Lung (tissue), 12 donors: ENCODE data around the gene ADGRL2. TPM values are rescaled to one million over a fixed set of nuclear protein-coding genes. Genes with fewer than 3 reads are reported as not detected.

Experiments
- ATAC-seq: fragments of 200-7000 bp; cut with Tn5 transposase; one replicate; pipeline ENCODE4 v1.9.1; 2020; ENCODE audit warnings: moderate number of reproducible peaks; ENCODE audit not compliant: insufficient read depth, low FRiP score
- DNase-seq, 3 donors: peaks; one replicate each; pipeline ENCODE4 v3.0.0-alpha.2; 2013 to 2017
- H3K27ac ChIP-seq, 2 donors: one replicate each; pipeline ENCODE4 v1.5.1; 2013; ENCODE audit warnings: mild to moderate bottlenecking in 2 of 2, moderate library complexity in 2 of 2, control low read depth in 1 of 2, inconsistent platforms in 1 of 2, low read depth in 1 of 2, low read length in 1 of 2
- H3K27me3 ChIP-seq, 3 donors: one replicate each; pipeline ENCODE4 v1.5.1; 2013; ENCODE audit warnings: low read length in 2 of 3; ENCODE audit not compliant: control insufficient read depth in 3 of 3, insufficient read depth in 3 of 3
- H3K36me3 ChIP-seq, 4 donors: one replicate each; pipeline ENCODE4 v1.5.1; 2013; ENCODE audit warnings: low read length in 4 of 4, mild to moderate bottlenecking in 1 of 4, moderate library complexity in 1 of 4; ENCODE audit not compliant: control insufficient read depth in 4 of 4, insufficient read depth in 4 of 4
- H3K4me1 ChIP-seq, 5 donors: one replicate each; pipeline ENCODE4 v1.5.1; 2013; ENCODE audit warnings: low read length in 5 of 5, mild to moderate bottlenecking in 2 of 5, moderate library complexity in 1 of 5; ENCODE audit not compliant: control insufficient read depth in 5 of 5, insufficient read depth in 5 of 5
- H3K4me3 ChIP-seq: one replicate; pipeline ENCODE4 v1.5.1; 2013; ENCODE audit warnings: mild to moderate bottlenecking, control low read depth, moderate library complexity
- H3K9ac ChIP-seq, 2 donors: one replicate each; pipeline ENCODE4 v1.5.1; 2013; ENCODE audit warnings: low read length in 2 of 2, control low read depth in 1 of 2; ENCODE audit not compliant: insufficient read depth in 1 of 2
- H3K9me3 ChIP-seq, 4 donors: one replicate each; pipeline ENCODE4 v1.5.1; 2013; ENCODE audit warnings: low read length in 3 of 4, mild to moderate bottlenecking in 1 of 4, moderate library complexity in 1 of 4; ENCODE audit not compliant: control insufficient read depth in 4 of 4, insufficient read depth in 3 of 4
- CTCF ChIP-seq: IDR thresholded peaks from 2 replicates; pipeline ENCODE4 v1.5.1; 2012; ENCODE audit warnings: mild to moderate bottlenecking; ENCODE audit errors: control extremely low read depth, extremely low read depth
- WGBS, 2 donors: extraction: QIAGEN DNeasy Blood & Tissue Kit; methylation state at CpG; one replicate each; pipeline ENCODE4 v1.1.7; 2013; 5-methylcytosine and 5-hydroxymethylcytosine counted together
- polyA plus RNA-seq, 2 donors: library from polyadenylated mRNA; stranded (reverse); fragments of 200-250 nt; gene quantifications; one replicate each; pipeline ENCODE4 v1.2.1, GENCODE V29; 2013
- total RNA-seq, 2 donors: library from RNA; depleted of rRNA in 1 of 2; stranded (reverse); fragments of >200 nt in 1 of 2; gene quantifications; one replicate each; pipeline ENCODE4 v1.2.1, GENCODE V29; 2014 to 2021
- donor health status: control.
- donor health status: control.
- donor health status: Bipolar disorder and iron deficiency.
- donor health status: healthy.
- donor health status: DM: yes; HTN: yes; CAD: no.

ADGRL2 gene
- total and polyA plus RNA-seq, 4 donors: 32.5 to 421 (median 72.1) TPM

- Histone ChIP-seq H3K27me3 (no peaks in the 10 kb centered on the region), H3K4me3 (no peak overlapping the region), H3K4me1 (peaks cover 0 to 6% (median 0%) of the 10 kb centered on the region in 5 donors), H3K36me3 (no peaks in the 10 kb centered on the region), H3K9ac (no peak overlapping the region), H3K9me3 (peaks cover 0 to 2% (median 0%) of the 10 kb centered on the region in 4 donors), H3K27ac (no peak overlapping the region)
- no peak for DNase-seq
- WGBS, 2 donors: 73 to 75% methylated on average over 4 of the region's 4 CpGs
- TF ChIP-seq CTCF: no peak
- ATAC-seq: no peak
Measured at GRCh38 chr1:81819613-81820012, 18.9 kb downstream of the ADGRL2 start.

GRCh38 chr1:81820765-81821164 lies 20.0 kb downstream of the ADGRL2 start:
- WGBS, 2 donors: 79 to 83% methylated on average over 2 of the region's 2 CpGs
- TF ChIP-seq CTCF: no peak
- Histone ChIP-seq H3K36me3 (no peaks in the 10 kb centered on the region), H3K4me3 (no peak overlapping the region), H3K4me1 (peaks cover 0 to 6% (median 0%) of the 10 kb centered on the region in 5 donors), H3K27ac (no peak overlapping the region), H3K9me3 (peaks cover 0 to 2% (median 0%) of the 10 kb centered on the region in 4 donors), H3K27me3 (no peaks in the 10 kb centered on the region), H3K9ac (no peak overlapping the region)
- ATAC-seq: no peak
- DNase-seq: no peak

GRCh38 chr1:81823082-81823481 lies 22.3 kb downstream of the ADGRL2 start:
- DNase-seq (no peak), ATAC-seq (no peak)
- Histone ChIP-seq H3K4me1 (peaks cover 0 to 6% (median 0%) of the 10 kb centered on the region in 5 donors), H3K27me3 (no peaks in the 10 kb centered on the region), H3K9ac (no peak overlapping the region), H3K9me3 (peaks cover 0 to 2% (median 0%) of the 10 kb centered on the region in 4 donors), H3K4me3 (no peak overlapping the region), H3K36me3 (peaks cover 0 to 2% (median 0%) of the 10 kb centered on the region in 4 donors), H3K27ac (no peak overlapping the region)
- TF ChIP-seq CTCF: no peak
- 74 to 80% methylated on average over 4 of the region's 4 CpGs for WGBS, 2 donors

- WGBS, 2 donors: 69 to 70% methylated on average over 4 of the region's 4 CpGs
- peaks cover 0 to 2% (median 0%) of the 10 kb centered on the region in 4 donors for H3K36me3 ChIP-seq
- no peaks in the 10 kb centered on the region for H3K27me3 ChIP-seq
- peaks cover 0 to 2% (median 0%) of the 10 kb centered on the region in 4 donors for H3K9me3 ChIP-seq
- DNase-seq (no peak), ATAC-seq (no peak)
- no peak overlapping the region for H3K27ac ChIP-seq
- TF ChIP-seq CTCF: no peak
- H3K9ac ChIP-seq: no peak overlapping the region
- peaks cover 0 to 4% (median 0%) of the 10 kb centered on the region in 5 donors for H3K4me1 ChIP-seq
- no peak overlapping the region for H3K4me3 ChIP-seq
Measured at GRCh38 chr1:81824759-81825158, 24.0 kb downstream of the ADGRL2 start.
